Measurements from ENCODE around the gene UNC5CL. TPM values are rescaled to one million over a fixed set of nuclear protein-coding genes. Genes with fewer than 3 reads are reported as not detected.

UNC5CL gene
- total RNA-seq, 1 experiment from 2014 or later, result 0.41 TPM

DNA sequence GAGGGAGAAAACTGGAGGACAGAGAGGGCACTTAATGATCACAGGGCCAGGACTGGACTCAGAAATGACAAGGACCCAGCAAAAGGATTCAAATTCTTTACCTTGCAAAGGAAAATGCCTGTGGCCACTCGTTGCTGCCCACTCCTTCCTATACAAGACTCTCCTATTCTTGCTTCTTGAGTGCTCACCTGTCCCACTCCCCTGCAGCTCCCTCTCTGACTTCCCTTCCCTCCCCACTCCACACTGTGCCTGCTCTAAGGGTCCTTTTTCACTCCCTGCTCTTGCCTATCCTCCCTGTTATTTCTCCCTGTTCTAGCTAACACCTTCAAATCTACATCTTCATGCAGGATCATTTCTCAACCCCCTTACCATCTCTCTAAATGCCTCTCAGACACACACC lies 56.1 kb downstream of the UNC5CL start:
- Histone ChIP-seq H3K27me3 (replicated peaks; ENCODE audit: insufficient read depth, low read depth, low read length, poor library complexity) (peaks cover 20% of the 10 kb centered on the region), H3K36me3 (ENCODE audit: insufficient read depth, low read length, poor library complexity, severe bottlenecking) (no peaks in the 10 kb centered on the region), H3K27ac (ENCODE audit: low read depth, low read length, poor library complexity, severe bottlenecking) (no peak overlapping the region), H3K4me1 (ENCODE audit: insufficient read depth, low read length, poor library complexity, severe bottlenecking) (no peaks in the 10 kb centered on the region), H3K4me3 (ENCODE audit: low read depth, low read length, poor library complexity, severe bottlenecking) (no peak overlapping the region), H3K9me3 (ENCODE audit: low read depth, low read length, poor library complexity, severe bottlenecking) (no peaks in the 10 kb centered on the region)
- ChIA-PET POLR2A (ENCODE audit: low non-redundant PET) (interaction anchor here (0.5 kb wide), 1 partner anchor 41 kb away, joined by 3 read pairs; no protein-coding TSS in a partner anchor), CTCF (no interaction called here)
- TF ChIP-seq CTCF (conservative IDR thresholded peaks at IDR 0.05; ENCODE audit: low read depth, low read length) (no peak), EZH2 (IDR thresholded peaks at IDR 0.05; ENCODE audit: borderline replicate concordance, low read depth, low read length, poor library complexity, severe bottlenecking) (no peak)
- BruUV-seq (replicated peaks), result no TSS peak
- intact Hi-C loops (cut with micrococcal nuclease; ENCODE audit: unreplicated experiment), result no loop called here
- no peak for DNase-seq (ENCODE audit: low spot score)

GRCh38 chr6:40978687-40979289 lies 60.2 kb downstream of the UNC5CL start:
- no peak overlapping the region for H3K27ac ChIP-seq (ENCODE audit: low read depth, low read length, poor library complexity, severe bottlenecking)
- CTCF ChIA-PET, result no interaction called here

GRCh38 chr6:40977695-40978094 lies 61.3 kb downstream of the UNC5CL start:
- intact Hi-C loops (cut with micrococcal nuclease; ENCODE audit: unreplicated experiment), result no loop called here
- no peaks in the 10 kb centered on the region for H3K9me3 ChIP-seq (ENCODE audit: low read depth, low read length, poor library complexity, severe bottlenecking)
- BruUV-seq (replicated peaks), result no TSS peak
- no peak for DNase-seq (ENCODE audit: low spot score)
- peaks cover 44% of the 10 kb centered on the region for H3K27me3 ChIP-seq (replicated peaks; ENCODE audit: insufficient read depth, low read depth, low read length, poor library complexity)
- no peak overlapping the region for H3K27ac ChIP-seq (ENCODE audit: low read depth, low read length, poor library complexity, severe bottlenecking)
- no peak for TF ChIP-seq EZH2 (IDR thresholded peaks at IDR 0.05; ENCODE audit: borderline replicate concordance, low read depth, low read length, poor library complexity, severe bottlenecking)
- TF ChIP-seq CTCF (conservative IDR thresholded peaks at IDR 0.05; ENCODE audit: low read depth, low read length), result no peak
- CTCF ChIA-PET, result no interaction called here
- no peaks in the 10 kb centered on the region for H3K36me3 ChIP-seq (ENCODE audit: insufficient read depth, low read length, poor library complexity, severe bottlenecking)
- POLR2A ChIA-PET (ENCODE audit: low non-redundant PET), result no interaction called here
- no peaks in the 10 kb centered on the region for H3K4me1 ChIP-seq (ENCODE audit: insufficient read depth, low read length, poor library complexity, severe bottlenecking)
- H3K4me3 ChIP-seq (ENCODE audit: low read depth, low read length, poor library complexity, severe bottlenecking), result no peak overlapping the region

More at GRCh38 chr6:40978687-40979289, 60.2 kb downstream of the UNC5CL start:
- no peak for DNase-seq (ENCODE audit: low spot score)
- BruUV-seq (replicated peaks), result no TSS peak
- Histone ChIP-seq H3K9me3 (ENCODE audit: low read depth, low read length, poor library complexity, severe bottlenecking) (no peaks in the 10 kb centered on the region), H3K4me1 (ENCODE audit: insufficient read depth, low read length, poor library complexity, severe bottlenecking) (no peaks in the 10 kb centered on the region), H3K4me3 (ENCODE audit: low read depth, low read length, poor library complexity, severe bottlenecking) (no peak overlapping the region), H3K27me3 (replicated peaks; ENCODE audit: insufficient read depth, low read depth, low read length, poor library complexity) (peaks cover 44% of the 10 kb centered on the region), H3K36me3 (ENCODE audit: insufficient read depth, low read length, poor library complexity, severe bottlenecking) (no peaks in the 10 kb centered on the region)
- POLR2A ChIA-PET (ENCODE audit: low non-redundant PET), result no interaction called here
- intact Hi-C loops (cut with micrococcal nuclease; ENCODE audit: unreplicated experiment), result no loop called here
- TF ChIP-seq CTCF (conservative IDR thresholded peaks at IDR 0.05; ENCODE audit: low read depth, low read length), result no peak
- TF ChIP-seq EZH2 (IDR thresholded peaks at IDR 0.05; ENCODE audit: borderline replicate concordance, low read depth, low read length, poor library complexity, severe bottlenecking), result no peak
